Frontal cortex (tissue), 4 donors: ENCODE results near the gene HSPB6. TPM values are rescaled to one million over a fixed set of nuclear protein-coding genes. Genes with fewer than 3 reads are reported as not detected.

Experiments used
- DNase-seq, 2 donors: peaks; one replicate each; pipeline ENCODE4 v3.0.0; 2012; ENCODE audit warnings: low spot score in 2 of 2
- FAIRE-seq: peaks from 2 replicates; lab custom pipeline; 2012; peaks lifted over from hg19 to GRCh38; lab: Jason Lieb, UNC
- total RNA-seq: library from RNA; depleted of rRNA; stranded (reverse); fragments of >200 nt; gene quantifications from one replicate; pipeline ENCODE4 v1.2.3, GENCODE V29; 2014
- donor health status: control.
- donor health status: control.
- donor health status: control.

HSPB6 gene
- total RNA-seq, 1 donor from 2014 or later = under 0.01 TPM

DNA sequence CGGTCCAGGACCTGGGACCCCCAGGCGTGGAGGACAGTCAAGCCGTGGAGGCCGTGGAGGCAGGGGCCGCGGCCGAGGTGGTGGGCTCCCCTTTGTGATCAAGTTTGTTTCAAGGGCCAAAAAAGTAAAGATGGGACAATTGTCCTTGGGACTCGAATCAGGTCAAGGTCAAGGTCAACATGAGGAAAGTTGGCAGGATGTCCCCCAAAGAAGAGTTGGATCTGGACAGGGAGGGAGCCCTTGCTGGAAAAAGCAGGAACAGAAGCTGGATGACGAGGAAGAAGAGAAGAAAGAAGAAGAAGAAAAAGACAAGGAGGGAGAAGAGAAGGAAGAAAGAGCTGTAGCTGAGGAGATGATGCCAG, 36.7 kb downstream of the HSPB6 start:
- FAIRE-seq (no peak), DNase-seq (no peak)

DNA sequence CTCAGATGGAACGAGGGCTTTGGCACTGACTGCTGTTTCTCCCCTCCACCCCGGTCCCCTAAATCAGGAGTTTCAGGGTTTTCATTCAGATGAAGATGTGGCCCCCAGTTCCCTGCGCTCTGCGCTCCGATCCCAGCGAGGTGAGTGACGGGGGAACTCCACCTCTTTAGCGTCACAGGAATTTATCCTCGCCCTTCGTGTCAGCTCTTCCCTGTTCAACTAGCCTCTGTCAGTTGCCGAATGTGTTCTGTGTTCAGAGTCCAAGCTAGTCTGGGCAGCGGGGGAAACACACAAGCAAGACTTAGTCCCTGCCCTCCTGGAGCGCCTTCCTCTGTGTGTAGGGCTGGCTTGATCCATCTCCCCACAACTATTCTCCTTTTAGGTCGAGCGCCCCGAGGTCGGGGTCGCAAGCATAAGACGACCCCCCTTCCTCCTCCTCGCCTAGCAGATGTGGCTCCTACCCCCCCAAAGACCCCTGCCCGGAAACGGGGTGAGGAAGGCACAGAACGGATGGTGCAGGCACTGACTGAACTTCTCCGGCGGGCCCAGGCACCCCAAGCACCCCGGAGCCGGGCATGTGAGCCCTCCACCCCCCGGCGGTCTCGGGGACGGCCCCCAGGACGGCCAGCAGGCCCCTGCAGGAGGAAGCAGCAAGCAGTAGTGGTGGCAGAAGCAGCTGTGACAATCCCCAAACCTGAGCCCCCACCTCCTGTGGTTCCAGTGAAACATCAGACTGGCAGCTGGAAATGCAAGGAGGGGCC, 37.2 kb downstream of the HSPB6 start:
- DNase-seq (no peak), FAIRE-seq (no peak)

DNA sequence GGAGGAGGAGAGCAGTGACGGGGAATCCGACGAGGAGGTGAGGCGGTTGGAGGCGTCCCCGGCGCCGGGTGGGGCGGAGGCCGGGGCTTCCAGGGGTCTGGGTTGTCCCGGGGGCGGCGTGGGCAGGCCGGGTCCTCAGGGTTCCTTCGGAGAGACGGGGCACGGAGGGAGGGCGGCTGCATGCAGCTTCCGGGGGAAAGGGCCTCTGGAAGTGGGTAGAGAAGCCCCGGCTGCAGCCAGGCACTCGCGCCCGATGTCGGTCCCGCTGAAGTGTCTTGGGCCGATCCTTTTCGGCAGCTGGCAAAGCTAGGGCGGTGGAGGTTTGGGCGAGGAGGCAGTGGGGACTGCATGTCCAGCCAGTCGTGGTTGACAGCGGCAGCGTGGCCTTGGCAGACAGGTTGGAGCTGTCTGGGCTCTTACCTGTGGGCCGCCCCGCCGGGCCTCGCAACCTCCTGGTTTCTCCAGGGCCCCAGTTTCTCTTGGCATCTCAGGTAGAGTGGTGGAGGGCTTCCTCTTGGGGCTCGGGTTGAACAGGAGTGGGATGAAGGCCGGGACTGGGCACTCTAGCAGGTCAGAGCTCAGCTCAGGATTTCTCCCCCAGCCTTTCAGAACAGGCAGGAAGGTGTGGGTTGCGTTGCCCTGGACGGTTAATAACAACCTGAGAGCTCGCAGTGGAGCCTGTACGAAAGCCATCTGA, 38.3 kb downstream of the HSPB6 start:
- peak; percentile 59 to 63 for DNase-seq

DNA sequence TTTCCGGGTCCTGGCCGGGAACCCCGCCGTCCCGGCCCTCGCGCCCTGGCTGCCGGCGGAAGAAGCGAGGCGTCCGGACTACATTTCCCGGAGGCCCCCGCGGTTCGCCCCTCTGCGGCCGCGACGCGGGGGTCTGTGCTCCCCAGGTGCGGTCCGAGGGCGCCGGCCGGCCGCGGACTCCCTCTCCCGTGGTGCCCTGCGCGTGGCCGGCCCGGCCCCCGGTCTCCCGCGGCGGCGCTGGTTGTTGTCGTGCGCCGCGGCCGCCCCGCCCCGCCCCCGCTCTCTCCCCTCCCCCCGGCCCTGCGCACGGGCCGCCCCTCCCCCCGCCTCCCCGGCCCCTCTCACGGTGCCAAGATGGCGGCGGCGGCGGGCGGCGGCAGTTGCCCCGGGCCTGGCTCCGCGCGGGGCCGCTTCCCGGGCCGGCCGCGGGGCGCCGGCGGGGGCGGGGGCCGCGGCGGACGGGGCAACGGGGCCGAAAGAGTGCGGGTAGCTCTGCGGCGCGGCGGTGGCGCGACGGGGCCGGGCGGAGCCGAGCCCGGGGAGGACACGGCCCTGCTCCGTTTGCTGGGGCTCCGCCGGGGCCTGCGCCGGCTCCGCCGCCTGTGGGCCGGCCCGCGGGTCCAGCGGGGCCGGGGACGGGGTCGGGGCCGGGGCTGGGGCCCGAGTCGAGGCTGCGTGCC, 39.0 kb downstream of the HSPB6 start, which contains the start of gene KMT2B:
KMT2B (plus strand) TSS at position 339 of the 680 bp plus-strand sequence; CDS start at position 355, 16 bp downstream.
- DNase-seq = peak; percentile 100
- no peak for FAIRE-seq

More for the DNA sequence above, 38.3 kb downstream of the HSPB6 start:
- no peak for FAIRE-seq

DNA sequence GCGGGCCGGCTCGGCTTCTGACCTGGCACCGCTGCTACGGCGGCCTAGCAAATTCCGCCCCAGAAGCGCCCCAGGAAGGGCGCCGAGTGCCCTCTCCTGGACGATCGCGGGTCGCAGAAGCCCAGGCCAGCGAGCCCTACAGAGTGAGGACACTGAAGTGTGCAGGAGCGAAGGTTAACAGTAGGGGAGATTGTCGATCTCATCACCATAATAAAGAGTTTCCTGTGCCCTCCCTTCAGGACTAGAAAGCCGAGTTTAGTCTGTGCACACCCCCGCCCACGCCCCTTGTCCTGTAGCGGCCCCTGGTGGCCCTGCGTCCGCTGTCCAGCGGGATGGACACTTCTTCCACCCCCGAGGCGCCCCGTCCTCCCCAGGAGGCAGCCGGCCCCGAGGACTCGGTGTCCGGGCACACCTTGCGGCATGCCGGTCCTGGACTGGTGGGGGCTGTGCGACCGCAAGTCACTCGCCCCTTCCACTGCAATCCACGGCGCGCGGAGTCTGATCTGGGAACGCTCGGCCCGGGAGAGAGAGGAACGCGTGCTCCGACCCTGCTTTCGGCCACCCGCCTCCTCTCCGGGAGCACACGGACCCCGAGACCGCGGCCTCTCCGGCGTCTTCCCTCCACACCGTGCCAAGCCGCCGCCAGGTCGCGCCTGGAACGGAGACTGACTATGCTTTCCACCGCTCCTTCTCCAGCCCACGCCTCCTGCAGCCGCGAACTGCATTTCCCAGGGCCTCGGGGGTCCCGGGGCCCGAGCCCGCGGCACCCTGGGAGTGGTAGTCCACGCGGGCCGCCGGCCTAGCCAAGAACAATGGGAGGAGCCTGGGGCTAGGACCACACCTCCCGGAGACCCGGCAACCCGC, 39.8 kb downstream of the HSPB6 start:
- DNase-seq (peak; percentile 90 to 100), FAIRE-seq (no peak)

DNA sequence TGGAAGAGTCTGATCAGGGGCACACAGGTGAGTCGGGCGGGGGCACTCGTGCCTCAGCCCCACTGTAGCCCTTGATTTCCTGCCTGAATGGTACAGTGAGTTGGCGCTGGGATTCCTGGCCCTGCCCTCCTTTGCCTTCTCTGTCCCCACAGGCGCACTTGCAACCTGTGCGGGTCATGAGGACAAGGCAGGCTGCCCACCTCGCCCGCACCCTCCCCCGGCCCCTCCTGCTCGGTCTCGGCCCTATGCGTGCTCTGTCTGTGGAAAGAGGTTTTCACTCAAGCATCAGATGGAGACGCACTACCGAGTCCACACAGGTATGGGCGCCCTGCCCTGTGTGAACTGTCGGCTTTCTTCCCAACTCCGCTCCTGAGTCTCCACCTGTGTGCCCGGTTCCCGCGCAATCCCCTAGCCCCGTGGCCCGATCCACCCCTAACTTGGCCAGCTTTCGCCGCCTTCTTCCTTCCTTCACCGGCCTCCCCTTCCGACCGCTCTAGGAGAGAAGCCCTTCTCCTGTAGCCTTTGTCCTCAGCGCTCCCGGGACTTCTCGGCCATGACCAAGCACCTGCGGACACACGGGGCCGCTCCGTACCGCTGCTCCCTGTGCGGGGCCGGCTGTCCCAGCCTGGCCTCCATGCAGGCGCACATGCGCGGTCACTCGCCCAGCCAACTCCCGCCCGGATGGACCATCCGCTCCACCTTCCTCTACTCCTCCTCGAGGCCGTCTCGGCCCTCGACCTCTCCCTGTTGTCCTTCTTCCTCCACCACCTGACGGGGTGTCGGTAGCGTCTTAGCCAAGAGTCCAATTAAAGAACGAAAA, 40.6 kb downstream of the HSPB6 start:
- FAIRE-seq (no peak), DNase-seq (peak in 1 of 2 donors; percentile 68)

DNA sequence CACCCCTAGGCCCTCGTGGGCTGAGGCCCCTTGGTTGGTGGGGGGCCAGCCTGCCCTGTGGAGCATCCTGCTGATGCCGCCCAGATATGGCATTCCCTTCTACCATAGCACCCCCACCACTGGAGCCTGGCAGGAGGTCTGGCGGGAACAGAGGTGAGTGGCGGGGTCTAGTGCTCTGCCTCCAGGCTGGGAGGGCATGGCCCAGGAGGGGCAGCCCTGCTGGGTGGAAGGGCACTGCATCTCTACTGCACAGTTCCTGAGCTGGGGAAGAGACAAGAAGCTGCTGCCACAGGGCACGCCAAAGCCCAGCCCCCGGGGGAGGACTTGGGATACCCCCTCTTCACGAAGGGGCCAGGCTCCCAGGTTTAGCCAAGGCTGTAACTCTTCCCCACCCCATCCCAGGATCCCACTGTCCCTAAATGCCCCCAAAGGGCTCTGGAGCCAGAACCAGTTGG, 41.4 kb downstream of the HSPB6 start:
- DNase-seq = no peak
- FAIRE-seq = no peak

DNA sequence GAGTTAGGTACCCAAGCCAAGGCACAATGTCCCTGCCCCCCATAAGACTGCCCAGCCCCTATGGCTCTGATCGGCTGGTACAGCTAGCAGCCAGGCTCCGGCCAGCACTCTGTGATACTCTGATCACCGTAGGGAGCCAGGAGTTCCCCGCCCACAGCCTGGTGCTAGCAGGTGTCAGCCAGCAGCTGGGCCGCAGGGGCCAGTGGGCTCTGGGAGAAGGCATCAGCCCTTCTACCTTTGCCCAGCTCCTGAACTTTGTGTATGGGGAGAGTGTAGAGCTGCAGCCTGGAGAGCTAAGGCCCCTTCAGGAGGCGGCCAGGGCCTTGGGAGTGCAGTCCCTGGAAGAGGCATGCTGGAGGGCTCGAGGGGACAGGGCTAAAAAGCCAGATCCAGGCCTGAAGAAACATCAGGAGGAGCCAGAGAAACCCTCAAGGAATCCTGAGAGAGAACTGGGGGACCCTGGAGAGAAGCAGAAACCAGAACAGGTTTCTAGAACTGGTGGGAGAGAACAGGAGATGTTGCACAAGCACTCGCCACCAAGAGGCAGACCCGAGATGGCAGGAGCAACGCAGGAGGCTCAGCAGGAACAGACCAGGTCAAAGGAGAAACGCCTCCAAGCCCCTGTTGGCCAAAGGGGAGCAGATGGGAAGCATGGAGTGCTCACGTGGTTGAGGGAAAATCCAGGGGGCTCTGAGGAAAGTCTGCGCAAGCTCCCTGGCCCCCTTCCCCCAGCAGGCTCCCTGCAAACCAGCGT, 42.1 kb downstream of the HSPB6 start:
- DNase-seq (no peak), FAIRE-seq (no peak)

DNA sequence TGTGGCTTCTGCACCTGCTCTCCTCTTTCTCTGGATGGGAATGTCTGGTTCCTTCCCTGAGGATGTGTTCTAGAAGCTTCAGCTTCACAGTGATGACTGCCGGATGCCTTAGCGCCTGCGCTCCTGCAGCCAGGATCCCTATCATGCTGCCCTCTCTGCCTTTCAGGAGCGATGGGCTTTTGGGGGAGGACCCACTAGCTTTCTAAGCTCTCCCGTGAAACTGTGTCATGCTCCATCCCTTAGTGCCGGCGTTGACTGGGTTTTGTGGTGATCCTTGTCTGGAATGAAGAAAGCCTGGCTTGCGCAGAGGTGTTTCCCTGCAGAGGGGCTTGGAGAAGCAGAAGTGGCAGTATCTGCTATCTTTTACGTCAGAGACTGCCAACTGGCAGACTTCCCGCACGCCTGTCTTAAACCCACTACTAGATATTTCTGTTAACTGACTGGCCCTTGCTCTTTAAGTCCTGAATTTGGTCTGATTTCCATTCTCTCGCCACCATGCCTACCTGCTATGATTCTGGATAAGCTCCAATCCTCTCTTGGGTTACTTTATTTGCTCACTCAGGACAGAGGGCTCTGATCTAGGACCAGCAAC, 42.8 kb downstream of the HSPB6 start:
- no peak for DNase-seq
- no peak for FAIRE-seq

DNA sequence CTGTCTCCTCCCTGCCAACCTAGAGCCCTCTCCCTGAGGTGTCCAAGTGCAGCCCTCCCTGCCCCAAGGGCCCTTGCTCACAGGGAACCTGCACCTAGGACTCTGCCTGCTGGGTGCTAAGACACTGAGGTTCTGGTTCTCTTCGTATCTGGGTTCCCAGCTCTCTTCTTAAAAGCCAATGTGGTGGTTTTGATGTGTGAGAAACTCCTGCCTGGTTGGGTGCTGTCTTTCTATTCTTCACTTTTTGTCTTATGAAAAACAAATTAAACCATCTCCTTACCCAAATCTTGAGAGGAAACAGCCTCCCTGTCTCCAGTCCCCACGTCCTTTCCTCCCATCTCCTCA, 43.4 kb downstream of the HSPB6 start:
- FAIRE-seq (no peak), DNase-seq (no peak)

DNA sequence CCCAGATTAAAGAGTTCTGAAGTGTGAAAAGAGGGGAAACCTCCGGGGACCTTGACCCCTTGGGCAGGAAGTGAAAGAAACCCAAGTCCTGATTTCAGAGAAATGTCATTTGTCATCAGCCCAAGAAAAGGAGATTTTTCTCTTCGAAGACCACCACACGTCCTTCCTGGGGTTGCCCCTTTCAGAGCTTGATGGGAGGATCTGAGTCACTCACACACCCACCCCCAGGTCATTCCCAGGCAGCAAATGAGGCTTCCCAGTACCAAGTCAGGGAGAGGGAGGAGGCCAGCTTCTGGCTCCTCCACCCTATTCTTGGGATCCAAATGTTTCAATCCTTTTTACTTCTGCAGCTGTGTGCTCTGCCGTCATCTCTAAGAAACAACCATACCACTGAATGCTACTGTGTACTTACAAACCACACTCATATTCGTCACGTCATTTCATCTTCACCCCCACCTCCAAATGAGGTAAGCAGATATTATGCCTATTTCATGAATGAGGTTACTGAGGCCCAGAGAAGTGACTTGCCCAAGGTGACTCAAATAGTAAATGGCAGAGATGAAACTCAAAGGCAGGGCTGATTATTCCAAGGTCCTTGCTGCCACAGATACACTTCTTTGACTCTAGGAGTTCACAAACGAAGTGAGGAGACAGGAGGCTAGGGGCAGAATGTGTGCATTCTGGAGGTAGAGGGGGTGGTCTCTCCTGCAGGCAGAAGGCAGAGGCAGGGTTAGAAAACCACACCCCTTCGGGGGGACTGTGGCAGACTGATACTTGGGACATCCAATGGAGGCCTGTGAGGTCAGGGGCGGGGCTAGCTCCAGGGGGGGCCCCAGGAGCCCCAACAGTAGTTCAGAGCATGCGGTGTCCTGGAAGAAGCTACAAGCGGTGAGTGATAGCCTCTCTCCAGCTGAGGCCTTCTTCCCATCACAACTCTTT, 44.0 kb downstream of the HSPB6 start:
- DNase-seq = no peak
- FAIRE-seq = no peak

DNA sequence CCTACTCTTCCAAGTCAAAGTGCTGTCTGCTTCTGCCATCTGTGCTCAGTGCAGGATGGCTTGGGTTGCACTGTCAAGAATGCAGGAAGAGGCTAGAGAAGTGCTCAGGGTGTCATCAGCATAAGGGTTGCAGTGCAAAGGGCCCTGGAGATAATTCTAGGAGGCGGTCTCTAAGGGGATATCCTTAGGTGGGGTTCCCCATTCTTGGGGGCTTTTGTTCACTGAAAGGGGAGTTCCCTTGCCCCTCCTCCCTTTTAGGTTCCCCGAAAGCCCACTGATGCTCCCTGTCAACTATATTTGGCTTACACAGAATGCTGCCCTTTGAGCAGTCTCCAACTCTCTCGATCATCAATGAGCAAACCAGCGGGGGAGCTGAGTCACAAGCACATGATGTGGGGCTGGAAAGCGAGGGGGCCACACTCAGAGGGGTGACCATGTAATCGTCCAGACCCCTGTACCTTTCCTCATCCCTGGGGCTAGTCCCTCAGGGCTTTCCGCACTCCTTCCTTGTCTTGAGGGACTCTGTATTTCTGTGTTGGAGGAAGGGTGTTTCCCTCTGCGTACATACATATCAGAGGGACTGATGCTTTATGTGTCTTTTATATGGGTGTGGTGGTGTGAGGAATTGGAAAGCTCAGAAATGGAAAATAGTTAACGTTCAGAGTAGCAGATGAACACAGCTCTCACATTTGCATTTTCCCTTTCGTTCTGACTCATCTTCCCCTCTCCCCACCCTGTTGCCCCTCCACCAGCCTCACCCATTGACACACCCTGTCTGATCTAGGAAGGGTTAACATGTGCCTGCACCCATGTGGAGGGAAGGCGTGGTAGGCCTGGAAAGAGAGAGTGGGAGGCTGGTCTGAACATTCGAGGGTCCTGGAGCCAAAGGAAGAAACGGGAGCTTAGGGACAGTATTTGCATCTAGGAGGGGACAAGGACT, 45.8 kb downstream of the HSPB6 start:
- DNase-seq (no peak), FAIRE-seq (no peak)

DNA sequence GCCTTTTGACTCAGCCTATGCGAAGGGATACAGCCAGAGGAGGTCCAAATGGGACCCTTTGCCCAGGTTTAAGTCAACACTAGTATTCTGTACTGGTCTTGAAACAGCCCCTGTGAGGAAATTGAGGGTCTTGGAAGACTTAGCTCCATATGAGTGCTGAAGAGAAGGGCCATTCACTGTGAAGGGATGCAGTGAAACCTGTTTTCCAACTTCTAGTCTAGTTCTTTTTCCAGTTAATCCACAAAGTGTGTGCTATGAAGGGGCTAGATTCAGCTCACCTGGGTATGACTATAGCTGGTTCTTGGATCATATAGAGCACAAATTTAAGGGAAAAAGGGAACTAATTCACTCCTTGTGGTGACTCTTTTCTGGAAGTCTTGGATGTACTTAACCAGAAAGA, 48.4 kb downstream of the HSPB6 start:
- FAIRE-seq (no peak), DNase-seq (no peak)
